Astrocyte of the hippocampus (primary cell): Measurements from ENCODE around the gene KLF2.
"Not testable (repeated sequence)": the region's sequence is repeated elsewhere in the genome, so short reads cannot be mapped to it uniquely, and the experiment has no call there.

ENCODE experiments used
- DNase-seq: peaks from one replicate; pipeline ENCODE4 v3.0.0; 2011; ENCODE audit warnings: low read depth, low spot score

Gene KLF2

DNA sequence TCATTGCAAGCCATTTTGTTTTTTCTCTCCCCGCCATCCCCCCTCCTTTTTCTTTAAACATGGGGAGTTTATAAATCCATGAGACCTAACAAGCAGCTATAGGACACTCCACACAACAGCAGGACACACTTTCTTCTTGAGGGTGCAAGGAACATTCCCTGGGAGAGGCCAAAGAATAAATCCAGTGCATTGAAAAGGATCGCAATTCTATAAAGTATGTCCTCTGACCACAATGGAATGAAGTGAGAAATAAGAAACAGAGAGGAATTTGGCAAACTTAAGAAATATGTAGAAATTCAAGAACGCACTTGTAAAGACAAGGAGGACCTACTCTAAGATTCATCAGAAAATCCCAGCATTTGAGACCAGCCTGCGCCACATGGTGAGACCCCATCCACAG lies 11.9 kb downstream of the KLF2 start:
- peak; percentile 67 for DNase-seq

DNA sequence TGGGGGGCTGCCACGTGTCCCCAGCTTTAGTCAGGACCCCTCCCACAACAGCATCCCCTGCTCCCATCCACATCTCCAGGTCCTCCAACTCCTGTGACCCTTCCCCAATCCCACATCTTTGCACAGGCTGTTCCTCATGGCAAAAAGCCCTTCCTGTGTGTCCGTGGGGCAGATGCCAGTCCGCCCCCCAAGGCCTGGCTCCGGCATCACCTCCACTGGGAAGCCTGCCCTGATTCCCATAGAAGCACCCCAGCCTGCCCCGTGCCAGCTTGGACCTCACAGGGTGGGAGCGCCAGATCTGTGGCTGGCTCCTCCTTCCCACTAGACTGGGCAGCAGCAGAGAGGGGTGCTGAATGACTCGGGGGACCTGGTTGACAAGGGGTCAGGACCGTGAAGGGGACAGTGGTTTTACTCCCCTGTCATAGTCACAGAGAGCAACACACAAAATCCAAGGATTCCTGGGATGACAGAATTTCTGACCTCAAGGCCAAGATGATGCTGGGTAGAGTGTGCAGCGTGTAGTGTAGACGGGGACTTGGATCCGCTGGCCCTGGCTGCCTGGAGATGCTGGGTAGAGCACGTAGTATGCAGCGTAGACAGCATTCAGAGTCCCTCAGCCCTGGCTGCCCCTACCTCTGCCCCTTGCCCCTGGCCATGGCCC lies 13.3 kb downstream of the KLF2 start:
- DNase-seq = no peak

DNA sequence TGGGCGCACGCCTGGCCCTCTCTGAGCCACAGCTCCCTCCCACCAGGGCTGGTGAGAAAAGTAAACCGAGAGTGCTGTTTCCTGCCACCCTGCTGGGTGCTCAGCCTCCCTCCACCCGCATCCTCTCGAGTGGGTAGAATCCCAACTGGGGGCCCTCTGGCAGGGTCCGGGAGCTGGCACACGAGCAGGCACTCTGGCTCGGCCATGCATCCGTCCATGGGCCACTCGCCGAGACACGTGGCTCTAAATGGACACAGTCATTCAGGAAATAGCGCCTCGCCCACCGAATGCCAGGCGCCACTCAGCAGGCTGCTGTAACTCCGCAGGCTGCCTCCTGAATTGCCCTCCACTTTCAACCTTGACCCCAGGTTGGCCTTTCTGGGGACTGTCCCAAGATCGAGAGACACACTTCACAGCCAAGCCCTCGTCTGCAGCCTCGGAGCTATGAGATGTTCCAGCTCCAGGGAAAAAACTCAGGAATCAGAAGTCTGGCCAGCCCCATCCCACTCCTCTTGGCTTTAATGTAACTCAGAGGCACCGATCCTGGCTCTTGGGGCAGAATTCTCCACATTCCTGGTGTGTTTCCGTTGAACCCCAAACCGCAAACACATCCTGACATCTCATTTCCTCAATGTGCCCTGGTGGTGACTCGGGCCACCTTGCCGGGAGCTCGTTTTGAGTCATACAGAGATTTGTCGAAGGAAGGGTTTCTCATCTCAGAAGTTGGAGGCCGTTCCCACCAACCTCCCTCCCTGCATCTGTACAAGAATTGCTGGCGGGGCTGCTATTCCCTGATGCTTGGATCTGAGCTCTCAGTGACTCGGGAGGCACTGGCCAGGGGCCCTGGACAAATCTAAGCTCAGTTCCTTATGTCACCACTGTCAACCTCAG lies 14.1 kb downstream of the KLF2 start:
- DNase-seq = peak; percentile 96

DNA sequence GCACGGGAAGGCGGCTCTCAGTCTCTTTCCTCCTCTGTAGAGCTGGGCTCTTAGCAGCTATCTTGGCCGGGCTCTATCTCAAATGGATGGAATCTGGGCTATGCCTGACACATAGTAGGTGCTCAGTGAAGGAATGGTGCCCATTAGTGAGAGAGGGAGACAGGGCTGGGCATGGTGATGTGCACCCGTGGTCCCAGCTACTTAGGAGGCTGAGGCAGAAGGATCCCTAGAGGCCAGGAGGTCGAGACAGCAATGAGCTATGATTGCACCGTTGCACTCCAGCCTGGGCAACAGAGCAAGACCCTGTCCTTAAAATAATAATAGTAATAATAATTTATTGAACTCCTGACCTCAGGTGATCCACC lies 14.7 kb downstream of the KLF2 start:
- no peak for DNase-seq

DNA sequence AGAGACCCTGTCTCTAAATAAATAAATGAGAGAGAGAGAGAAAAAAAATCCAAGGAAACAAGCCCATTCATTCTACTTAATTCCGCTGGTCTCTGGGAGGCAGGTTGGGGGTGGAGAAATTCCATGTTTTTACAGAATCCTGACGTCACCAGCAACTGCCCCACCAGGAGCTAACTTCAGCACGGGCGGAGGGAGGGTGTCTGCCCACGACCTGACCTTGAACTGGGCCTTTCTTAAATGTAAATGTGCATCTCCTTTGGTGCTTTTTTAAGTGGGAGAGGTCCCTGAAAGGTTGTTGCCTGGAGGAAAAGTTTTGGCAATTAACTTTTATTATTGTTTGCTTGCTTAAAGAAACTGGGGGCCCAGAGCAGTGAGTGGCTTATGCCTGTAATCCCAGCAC lies 15.5 kb downstream of the KLF2 start:
- DNase-seq = peak; percentile 79

DNA sequence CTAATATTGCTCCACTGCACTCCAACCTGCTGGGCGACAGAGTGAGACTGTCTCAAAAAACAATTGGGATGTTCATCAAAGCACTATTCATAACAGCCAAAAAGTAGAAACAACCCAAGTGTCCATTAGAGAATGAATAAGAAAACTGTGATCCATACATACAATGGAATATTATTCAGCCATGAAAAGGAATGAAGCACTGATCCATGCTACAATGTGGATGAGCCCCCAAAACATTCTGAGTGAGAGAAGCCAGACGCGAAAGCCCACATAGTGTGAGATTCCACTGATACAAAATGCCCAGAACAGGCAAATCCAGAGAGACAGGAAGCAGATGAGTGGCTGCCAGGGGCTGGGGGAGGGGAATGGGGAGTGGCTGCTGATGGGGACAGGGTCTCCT lies 16.0 kb downstream of the KLF2 start:
- DNase-seq = no peak

DNA sequence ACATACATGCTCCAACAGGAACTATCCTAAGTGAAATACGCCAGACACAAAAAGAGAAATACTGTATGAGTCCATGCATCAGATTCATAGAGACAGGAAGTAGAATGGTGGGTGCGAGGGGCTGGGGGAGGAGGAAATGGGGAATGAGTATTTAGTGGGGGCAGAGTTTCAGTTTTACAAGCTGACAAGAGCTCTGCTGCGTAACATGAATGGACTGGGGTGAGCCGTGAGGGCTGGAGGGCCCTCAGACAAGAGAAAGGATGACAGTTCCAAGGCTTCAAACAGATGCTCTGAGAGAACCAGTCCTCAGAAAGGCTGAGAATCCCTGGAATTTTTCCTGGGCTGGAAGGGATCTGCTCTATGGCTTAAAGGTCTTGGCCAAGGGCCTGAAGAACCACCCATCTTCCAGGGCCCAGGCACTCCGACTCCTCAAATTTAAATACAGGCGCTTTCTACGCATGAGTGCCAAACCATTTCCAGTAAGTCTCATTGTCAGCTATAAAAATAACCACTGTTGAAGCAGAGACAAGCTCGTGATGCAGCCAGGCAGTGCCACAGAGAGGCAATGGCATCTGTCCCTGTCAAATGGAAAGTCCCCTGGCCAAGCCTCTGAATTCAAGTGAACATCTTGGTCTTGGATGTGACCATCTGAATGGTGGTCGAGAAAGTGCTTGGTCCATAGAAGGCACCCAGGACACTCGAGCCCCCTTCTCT lies 17.5 kb downstream of the KLF2 start:
- peak; percentile 69 for DNase-seq

DNA sequence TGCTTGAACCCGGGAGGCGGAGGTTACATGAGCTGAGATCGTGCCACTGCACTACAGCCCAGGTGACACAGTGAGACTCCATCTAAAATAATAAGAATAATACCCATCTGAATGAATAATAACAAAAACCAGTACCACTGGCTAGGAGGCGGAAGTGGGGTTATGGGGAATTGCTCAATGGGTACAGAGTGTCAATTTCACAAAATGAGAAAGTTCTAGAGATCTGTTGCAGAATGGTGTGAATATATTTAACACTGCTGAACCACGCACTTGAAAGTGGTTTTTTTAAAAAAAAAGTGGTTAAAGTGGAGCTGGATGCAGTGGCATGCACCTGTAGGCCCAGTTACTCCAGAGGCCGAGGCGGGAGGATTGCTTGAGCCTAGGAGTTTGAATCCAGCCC lies 18.5 kb downstream of the KLF2 start:
- no peak for DNase-seq

DNA sequence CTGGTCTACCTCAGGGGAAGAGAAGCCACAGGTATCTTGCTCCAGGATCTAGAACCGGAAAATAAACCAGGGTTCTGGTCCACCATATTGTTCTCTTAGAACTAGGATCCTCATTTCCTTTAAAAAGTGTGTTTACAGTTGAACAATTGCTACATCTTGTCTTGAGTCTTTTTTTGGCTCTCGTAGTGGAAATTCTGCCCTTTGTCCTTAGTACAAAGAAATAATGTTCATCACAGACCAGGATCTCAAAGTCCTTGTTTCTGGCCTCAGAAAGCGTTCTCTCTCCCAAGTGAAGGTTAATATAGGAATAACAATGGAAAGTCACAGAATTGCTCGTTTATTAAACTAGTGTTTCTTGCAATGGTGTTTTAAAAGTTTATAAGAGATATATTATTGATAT lies 20.8 kb downstream of the KLF2 start:
- DNase-seq = no peak

DNA sequence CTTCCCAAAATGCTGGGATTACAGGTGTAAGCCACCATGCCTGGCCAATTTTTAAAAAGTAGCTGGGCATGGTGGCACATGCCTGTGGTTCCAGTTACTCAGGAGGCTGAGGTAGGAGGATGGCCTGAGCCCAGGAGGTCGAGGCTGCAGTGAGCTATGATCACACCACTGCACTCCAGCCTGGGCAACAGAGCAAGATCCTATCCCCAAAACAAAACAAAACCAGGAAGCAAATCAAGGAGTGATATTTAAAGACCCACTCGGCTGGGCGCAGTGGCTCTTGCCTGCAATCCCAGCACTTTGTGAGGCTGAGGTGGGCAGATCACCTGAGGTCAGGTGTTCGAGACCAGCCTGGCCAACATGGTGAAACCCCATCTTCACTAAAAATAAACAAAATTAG lies 22.5 kb downstream of the KLF2 start:
- DNase-seq = not testable (repeated sequence)

DNA sequence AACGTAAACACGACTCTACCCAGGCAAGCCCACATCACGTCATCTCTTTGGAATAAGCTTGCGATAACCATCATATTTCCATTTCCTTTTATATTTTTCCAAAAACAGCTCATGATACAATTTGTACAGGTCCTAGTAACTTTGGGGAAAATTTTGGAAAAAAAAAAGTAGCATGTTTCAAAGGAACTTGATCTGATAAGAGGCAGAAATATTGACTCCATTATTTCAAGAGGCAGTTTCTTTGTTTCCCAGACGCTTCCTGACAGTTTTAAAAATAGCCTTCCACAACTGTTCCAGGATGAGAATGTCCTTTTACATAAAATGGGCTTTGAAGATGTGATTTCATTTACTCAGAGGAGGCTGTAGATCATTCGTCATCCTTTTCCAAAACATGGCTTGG lies 23.1 kb downstream of the KLF2 start:
- no peak for DNase-seq

DNA sequence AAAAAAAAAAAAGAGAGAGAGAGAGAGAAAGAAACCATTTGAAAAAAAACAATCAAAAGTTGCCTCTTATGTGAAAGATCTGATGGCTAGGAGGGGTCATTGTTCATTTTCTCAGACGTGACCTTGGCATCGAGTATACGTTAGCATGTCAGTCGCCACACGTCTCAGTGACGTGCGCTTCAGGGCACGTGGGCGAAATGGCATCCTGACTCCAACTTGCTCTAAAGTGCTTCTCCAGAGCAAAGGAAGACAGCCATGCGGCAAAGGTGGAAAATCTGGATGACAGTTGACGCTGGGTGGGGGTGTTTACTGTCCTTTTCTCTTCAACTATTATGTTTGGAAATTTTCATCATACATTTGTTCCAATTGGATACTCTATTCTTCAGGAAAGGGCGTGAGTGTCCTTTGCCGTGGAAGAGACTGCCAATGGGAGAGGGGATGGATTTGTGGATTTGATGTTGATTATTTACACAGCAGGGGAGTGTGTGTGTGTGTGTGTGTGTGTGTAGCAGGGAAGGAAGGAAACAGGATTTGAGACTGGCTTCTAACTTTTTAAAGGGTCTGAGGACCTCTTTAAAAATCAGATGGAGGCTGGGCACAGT lies 25.0 kb downstream of the KLF2 start:
- no peak for DNase-seq

DNA sequence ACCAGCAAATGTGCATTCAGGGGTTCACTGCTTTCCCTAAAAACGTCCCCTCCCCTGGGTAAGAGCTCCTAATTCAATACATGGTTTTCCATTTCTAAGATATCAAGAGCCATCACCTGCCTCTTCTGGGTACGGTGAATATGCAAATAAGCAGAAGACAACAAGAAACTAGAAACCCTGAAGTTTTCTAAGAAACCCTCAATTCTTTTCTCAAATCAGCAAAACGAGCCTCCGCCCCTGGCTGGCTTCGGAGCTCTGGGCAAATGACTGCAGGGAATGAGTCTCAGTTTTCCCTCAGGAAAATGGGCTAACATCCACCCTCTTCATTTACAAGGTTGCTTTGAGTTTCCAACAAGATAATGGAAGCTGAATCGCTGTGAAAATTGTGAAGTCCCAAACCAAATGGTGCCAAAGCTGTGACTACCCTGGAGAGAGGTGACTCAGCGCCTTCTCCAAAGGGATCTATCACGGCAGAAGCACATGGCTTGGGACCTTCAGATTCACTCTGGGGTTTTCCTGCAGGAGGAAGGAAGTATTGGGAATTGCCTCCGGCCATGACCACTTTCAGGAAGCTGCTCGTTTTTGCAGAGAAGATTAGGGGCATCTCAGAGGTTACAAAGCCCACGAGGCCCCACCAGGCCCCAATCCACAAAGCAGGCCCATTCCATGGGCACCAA lies 26.6 kb downstream of the KLF2 start:
- DNase-seq = no peak

DNA sequence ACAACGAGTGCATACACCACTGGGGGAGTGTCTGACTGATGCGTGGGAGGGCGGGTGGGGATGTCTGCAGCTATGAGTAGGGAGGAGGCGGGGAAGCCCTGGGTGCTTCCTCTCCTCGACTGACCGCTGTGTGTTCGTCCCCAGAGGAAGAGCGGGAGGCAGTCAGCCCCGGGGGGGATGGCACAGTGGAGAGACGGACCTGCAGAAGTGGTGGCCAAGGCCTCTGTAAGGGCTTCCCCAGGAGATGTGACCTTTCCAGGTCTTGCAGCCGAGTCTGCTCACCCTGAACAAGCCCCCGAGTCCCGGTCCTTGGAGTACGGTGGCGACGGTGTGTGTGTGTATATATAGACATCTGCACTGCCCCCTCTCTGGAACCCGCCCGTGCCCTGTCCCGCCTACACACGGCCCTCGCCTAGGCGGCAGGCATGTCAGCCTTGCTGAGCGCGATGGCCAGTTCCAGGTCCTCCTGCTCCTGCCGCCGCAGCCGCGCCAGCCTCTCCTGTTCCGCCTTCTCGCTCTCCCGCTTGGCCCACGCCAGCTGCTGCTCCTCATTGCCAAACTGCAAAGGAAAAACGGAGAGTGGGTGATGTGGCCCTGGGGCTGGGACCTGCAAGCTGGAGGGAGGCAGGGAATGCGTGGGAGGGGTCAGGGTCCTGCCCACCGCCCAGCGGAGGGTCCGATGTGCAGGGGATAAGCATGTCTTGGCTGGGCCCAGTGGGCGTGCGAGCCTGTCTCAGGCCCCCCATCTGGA lies 30.8 kb downstream of the KLF2 start:
- no peak for DNase-seq

DNA sequence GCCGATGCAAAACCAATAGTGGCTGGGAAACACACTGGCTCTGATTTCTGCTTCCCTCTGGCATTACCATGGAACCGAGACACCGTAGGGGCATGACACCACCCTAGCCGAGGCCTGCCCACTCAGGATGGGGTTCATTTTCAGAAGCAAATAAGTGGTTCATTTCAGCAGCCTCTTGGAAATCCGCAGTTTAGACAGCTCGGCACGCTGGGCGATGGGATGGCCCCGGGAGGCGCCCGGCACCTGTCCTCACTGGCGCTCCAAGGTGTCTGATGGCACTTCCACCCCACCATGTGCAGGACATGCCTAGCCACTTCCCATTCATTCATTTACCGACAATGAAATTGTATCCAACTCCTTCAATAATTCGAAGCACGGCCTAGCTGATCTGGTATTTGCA lies 33.8 kb downstream of the KLF2 start:
- DNase-seq = no peak

DNA sequence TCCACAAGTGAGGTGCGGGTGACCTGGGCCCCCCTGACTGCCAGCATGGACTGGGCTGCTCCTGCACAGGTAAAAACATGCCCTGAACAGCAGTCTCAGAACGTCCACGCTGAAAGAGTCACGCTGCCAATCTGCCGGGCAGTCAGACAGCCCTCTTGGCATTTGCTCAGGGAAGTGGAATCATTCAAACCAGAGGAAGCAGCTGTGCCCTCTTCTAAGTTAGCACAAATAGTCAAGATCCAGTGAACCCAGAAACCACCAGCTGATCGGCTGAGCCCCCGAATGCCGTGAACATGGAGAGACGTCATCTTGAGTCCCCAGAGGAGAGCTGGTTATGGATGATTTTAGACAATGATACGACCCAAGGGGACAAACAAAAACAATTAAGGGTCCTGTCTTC lies 34.4 kb downstream of the KLF2 start:
- no peak for DNase-seq

DNA sequence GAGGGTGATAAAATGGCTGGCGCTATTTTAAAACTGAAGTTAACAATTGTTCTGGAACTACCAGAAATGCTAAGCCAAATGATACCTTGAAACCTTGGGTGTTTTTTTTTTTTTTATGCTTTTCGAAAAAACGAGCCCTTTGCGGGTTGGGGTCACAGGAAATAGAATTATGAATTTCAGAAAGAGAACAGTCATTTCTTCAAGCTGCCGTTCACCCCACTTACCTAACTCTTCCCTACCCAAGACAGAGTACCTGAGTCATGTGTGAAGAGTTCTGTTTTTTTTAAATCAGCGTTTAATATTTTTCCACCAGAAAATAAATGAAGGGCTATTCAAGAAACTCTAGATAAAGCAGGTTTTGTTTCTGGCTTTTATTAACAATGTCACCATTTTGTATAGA lies 35.3 kb downstream of the KLF2 start:
- DNase-seq = no peak

DNA sequence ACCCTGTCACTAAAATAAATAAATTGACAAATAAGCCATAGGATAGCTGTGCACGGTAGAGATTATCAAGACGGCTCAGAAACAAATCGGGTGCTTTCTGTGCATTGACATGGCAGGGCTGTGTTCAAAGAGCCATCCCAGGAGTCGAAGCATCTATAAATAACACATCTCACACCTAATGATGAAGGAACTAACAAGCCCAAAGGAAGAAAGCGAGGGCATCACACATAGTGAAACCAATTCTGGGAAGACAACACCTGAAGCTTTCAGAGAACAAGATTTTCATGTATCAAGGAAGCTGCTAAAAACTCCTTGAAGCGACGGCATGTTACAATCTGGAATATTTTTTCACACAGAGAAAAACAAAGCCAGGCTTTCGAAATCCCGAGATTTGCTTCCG lies 36.1 kb downstream of the KLF2 start:
- DNase-seq = no peak

DNA sequence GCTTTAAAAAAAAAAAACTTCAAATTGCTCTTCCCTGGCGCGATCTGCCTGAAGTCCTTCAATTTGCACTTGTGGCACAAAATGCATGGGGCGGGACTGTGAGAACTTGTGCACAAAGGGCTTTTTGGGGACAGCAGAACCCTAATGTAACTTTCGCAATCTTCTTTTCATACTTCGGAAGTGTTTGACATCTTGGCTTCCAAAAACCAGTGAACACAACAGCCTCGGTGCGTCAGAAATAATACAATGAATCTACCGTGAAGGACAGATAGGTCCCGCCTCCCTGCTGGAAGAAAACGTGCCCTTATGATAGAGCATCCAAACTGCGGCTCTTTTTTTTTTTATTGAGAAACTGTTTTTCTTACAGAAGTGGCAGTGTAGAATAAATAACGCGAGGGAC lies 36.6 kb downstream of the KLF2 start:
- DNase-seq = no peak

DNA sequence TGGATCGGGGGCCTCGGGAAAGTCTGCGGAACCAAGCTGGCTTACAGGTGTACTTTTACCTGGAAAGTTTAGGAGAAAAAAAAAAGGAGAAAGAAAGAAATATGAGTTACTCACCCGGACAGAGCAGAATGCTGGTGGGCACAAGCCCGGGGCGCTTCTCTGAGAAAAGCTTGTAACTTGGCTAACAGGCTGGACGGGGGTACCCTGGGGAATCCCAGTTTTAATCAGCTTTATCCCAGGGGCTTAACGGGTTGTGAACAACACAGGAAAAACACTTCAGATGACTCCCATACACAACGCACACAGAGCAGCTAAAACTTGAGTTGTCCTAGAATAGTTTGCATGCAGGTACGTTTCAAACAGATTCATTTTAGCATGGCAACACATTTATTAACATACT lies 37.3 kb downstream of the KLF2 start:
- no peak for DNase-seq
